DMS79 (cell line): ENCODE measurements around the gene SSX4B.
"Not testable (repeated sequence)": the region's sequence is repeated elsewhere in the genome, so short reads cannot be mapped to it uniquely, and the experiment has no call there.

ENCODE experiments used
- DNase-seq: peaks from one replicate; lab custom pipeline; 2025; lab: John Stamatoyannopoulos, UW

The SSX4B gene

GRCh38 chrX:48411860-48412259 lies at the start of gene SSX4B:
SSX4B (minus strand) TSS chrX:48411960; CDS start chrX:48411372, 588 bp downstream.
- not testable (repeated sequence) for DNase-seq

GRCh38 chrX:48460606-48461005 lies 48.8 kb upstream of the SSX4B start:
- no peak for DNase-seq

- DNase-seq = no peak
These were observed 48.3 kb upstream of the SSX4B start for GRCh38 chrX:48460031-48460430.

GRCh38 chrX:48459483-48459882 lies 47.7 kb upstream of the SSX4B start:
- DNase-seq = no peak

- DNase-seq = no peak
These were observed 47.0 kb upstream of the SSX4B start for GRCh38 chrX:48458711-48459110.

GRCh38 chrX:48456628-48457331 lies 45.0 kb upstream of the SSX4B start:
- DNase-seq = no peak

GRCh38 chrX:48451708-48452107 lies 39.9 kb upstream of the SSX4B start:
- no peak for DNase-seq

- no peak for DNase-seq
These were observed 38.3 kb upstream of the SSX4B start for GRCh38 chrX:48450076-48450475.

- not testable (repeated sequence) for DNase-seq
These were observed 35.4 kb upstream of the SSX4B start for GRCh38 chrX:48447201-48447600.

GRCh38 chrX:48433713-48434112 lies 22.0 kb upstream of the SSX4B start:
- not testable (repeated sequence) for DNase-seq

- DNase-seq = not testable (repeated sequence)
These were observed 18.4 kb upstream of the SSX4B start for GRCh38 chrX:48430166-48430565.

GRCh38 chrX:48429606-48430005 lies 17.8 kb upstream of the SSX4B start:
- DNase-seq = not testable (repeated sequence)

- DNase-seq = not testable (repeated sequence)
These were observed 15.4 kb upstream of the SSX4B start for GRCh38 chrX:48427027-48427716.

- DNase-seq = not testable (repeated sequence)
These were observed 13.9 kb downstream of the SSX4B start for GRCh38 chrX:48397825-48398224.

- DNase-seq = not testable (repeated sequence)
These were observed 14.8 kb downstream of the SSX4B start for GRCh38 chrX:48396931-48397330.

GRCh38 chrX:48383239-48383638 lies 28.5 kb downstream of the SSX4B start, which contains the start of gene SSX4:
SSX4 (plus strand) TSS chrX:48383539; CDS start chrX:48384054, 515 bp downstream.
- not testable (repeated sequence) for DNase-seq

GRCh38 chrX:48370408-48370807 lies 41.4 kb downstream of the SSX4B start:
- DNase-seq = not testable (repeated sequence)

- DNase-seq = not testable (repeated sequence)
These were observed 43.9 kb downstream of the SSX4B start for GRCh38 chrX:48367717-48368408.

- not testable (repeated sequence) for DNase-seq
These were observed 52.5 kb downstream of the SSX4B start for GRCh38 chrX:48359281-48359680.

- DNase-seq = no peak
These were observed 54.1 kb downstream of the SSX4B start for GRCh38 chrX:48357681-48358080.

- DNase-seq = not testable (repeated sequence)
These were observed 55.3 kb downstream of the SSX4B start, which contains the start of gene SSX3 for GRCh38 chrX:48356315-48357094. SSX3 (minus strand) TSS chrX:48356703; CDS start chrX:48355249, 1,454 bp downstream.
